GM19452 (cell line): Measurements from ENCODE around the gene ARHGEF40.
"Not testable (repeated sequence)": the region's sequence is repeated elsewhere in the genome, so short reads cannot be mapped to it uniquely, and the experiment has no call there.

Experiments
- ATAC-seq: cut with Tn5 transposase; IDR thresholded peaks from one replicate; pipeline ENCODE4 v1.9.1; 2021; ENCODE audit not compliant: unreplicated experiment

Gene ARHGEF40

DNA sequence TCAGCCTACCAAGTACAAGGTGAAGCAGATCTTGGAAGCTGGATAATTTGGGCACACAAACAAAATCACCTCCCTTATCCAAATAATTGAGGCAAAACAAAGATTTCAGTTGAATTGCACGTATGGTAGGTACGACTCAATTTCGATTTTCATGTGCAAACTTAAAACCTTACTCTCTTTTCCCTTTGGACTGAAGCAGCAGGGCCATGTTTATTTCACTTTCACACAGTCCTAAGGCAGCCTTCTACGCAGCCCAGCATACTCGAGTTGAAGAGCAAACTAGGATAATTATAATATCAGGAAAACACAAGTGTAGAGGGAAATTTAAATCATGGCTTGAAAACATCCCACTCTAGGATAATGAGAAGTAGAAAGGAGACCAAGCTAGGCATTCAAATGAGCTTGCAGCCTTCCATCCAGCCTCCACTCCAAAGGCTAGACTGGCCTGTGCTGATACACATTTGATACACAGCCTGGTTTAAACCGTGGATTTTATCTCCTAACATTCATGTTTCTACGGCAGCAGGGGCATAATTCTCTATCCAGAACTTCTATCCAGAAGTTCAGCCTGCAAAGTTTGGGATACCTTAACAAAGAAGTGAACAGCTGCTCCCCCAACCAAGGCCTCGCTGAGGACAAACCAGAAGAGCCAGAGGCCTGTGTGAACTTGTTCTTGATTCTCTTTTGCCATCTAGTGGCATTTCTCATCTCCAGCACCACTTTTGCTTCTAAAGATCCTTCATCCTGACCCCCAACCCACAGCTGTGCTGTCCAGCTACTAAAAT is 30.3 kb upstream of the ARHGEF40 start:
- ATAC-seq, result no peak

DNA sequence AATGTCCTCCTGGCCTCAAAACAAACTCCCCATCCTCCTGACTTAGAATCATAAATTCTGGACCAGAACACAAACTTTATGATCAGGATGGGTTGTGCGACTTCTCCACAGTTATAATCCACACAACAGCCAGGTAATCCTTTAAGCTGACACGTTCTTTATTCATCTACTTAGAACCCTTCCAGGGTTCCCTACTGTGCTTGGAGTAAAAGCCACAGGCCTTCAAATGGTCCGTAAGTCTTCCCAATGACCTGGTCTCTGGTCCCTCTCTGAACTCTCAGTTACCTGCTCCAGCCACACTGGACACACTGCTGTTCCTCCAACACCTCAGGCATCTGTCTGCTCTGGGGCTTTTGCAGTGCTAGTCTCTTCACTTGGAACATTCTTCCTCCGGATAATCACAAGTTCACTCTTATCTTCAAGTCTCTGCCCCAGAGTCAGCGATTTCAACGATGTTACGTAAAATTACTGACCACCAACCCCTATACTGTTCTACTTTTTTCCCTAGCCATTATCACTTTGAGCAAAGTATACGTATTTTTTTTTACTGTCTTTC is 29.7 kb upstream of the ARHGEF40 start:
- no peak for ATAC-seq

- ATAC-seq, result not testable (repeated sequence)
These were observed 29.2 kb upstream of the ARHGEF40 start for GRCh38 chr14:21040941-21041340.

DNA sequence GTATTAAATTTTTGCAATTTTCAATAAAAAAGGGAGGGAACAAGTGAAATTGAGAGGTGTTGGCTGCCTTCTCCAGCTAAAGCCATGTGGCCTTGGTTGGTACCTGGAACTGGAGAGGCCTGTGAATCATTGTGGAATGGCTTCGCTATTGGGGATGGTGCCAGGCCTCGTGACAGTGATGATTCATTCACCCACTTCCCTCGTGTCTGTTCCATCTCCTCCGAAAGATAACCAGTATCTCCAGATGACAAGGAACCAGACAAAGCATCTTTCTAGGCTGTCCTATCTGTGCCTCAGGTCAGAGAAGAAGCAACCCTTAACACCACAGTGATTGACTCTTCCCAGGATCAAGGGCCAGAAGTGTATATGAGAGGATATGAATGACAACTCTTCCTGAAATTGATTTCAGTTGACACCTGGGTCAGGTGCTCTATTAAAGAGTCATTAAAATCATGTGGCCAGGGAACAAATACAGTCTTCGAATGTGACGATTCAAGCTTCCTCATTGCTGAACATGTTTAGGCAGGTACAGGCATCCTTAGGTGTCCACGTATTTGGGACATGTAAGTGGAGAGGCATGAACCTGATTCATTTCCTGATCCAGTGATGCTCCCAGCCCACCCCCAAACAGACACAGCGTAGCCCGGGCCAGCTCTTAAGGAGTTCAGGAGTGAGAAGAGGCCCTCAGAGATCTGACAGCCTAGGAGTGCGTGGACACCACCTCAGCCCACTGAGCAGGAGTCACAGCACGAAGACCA is 28.2 kb upstream of the ARHGEF40 start, which contains the start of gene RNASE7:
Gene RNASE7, plus strand, starts transcription at position 687 of the 758 bp plus-strand sequence. CDS start 631 bp downstream, outside the sequence.
- no peak for ATAC-seq

GRCh38 chr14:21042918-21043317 is 27.2 kb upstream of the ARHGEF40 start:
- no peak for ATAC-seq

DNA sequence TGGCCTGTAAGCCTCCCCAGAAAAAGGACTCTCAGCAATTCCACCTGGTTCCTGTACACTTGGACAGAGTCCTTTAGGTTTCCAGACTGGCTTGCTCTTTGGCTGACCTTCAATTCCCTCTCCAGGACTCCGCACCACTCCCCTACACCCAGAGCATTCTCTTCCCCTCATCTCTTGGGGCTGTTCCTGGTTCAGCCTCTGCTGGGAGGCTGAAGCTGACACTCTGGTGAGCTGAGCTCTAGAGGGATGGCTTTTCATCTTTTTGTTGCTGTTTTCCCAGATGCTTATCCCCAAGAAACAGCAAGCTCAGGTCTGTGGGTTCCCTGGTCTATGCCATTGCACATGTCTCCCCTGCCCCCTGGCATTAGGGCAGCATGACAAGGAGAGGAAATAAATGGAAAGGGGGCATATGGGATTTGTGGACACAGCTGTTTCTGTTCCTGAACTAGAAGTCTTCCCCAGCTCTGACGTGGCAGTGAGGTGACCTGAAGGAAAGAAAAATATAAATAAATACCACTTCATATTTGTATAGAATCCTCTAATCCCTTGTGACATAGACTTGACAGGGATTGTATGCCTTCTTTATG is 26.6 kb upstream of the ARHGEF40 start:
- ATAC-seq, result no peak

DNA sequence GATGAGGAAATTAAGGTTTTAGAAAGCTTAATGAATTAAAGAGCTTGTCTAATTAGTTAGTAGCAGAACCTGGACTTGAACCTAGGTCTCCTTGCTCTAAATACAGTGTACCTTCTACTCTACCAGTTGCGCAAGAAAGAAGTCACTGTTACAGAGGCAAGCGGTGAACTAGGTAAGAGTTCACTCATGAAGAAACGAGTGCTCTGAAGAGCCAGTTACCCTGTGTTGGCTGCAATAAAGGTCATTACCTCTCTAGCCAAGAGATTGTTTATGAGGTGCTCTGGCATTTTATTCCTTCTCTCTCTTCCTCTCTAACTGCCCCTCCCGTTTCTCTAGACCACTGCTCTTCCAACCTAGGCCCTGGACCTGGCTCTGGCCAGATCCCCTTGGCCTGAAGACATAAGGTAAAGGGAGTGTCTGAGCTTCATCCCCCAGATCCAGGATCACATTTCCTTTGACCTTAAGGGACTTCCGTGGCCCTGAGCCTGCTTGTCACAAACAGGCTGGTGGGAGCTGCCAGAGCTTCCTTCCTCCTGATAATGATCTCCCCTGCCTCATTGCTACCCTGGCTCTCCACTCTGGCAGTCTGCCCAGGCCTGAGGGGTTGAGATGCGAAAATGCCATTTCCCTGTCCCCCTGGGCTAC is 26.0 kb upstream of the ARHGEF40 start:
- no peak for ATAC-seq

- ATAC-seq, result no peak
These were observed 22.7 kb upstream of the ARHGEF40 start for GRCh38 chr14:21047378-21047781.

- ATAC-seq, result no peak
These were observed 21.5 kb upstream of the ARHGEF40 start for GRCh38 chr14:21048638-21049037.

GRCh38 chr14:21049271-21049673 is 20.8 kb upstream of the ARHGEF40 start:
- ATAC-seq, result no peak

GRCh38 chr14:21050597-21050996 is 19.5 kb upstream of the ARHGEF40 start:
- ATAC-seq, result no peak

DNA sequence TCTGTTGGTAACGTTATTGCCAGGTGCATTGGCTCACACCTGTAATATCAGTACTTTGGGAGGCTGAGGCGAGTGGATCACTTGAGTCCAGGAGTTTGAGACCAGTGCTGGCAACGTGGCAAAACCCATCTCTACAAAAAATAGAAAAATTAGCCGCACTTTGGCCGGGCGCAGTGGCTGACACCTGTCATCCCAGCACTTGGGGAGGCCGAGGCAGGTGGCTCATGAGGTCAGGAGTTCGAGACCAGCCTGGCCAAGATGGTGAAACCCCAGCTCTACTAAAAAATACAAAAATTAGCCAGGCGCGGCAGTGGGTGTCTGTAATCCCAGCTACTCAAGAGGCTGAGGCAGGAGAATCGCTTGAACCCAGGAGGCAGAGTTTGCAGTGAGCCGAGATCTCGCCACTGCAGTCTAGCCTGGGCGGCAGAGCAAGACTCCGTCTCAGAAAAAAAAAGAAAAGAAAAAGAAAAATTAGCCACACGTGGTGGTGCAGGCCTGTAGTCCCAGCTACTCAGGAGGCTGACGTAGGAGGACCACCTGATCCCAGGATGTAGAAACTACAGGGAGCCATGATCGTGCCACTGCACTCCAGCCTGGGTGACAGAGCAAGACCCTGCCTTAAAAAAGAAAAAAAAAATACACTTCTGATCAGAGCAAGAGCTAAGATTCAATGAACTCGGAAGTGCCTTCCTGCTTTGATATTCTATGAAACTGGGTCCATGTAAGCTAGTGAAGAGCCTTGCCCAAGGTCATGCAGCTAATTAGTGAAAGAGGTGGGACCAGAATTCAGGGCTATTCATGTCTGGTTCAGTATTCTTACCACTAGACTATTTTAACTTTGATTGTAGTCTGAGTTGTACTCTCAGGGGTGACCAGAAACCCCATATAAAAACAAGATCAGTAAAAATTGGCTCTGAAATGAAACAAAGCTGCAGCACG is 16.7 kb upstream of the ARHGEF40 start:
- no peak for ATAC-seq

- no peak for ATAC-seq
These were observed 15.9 kb upstream of the ARHGEF40 start for GRCh38 chr14:21054123-21054767.

DNA sequence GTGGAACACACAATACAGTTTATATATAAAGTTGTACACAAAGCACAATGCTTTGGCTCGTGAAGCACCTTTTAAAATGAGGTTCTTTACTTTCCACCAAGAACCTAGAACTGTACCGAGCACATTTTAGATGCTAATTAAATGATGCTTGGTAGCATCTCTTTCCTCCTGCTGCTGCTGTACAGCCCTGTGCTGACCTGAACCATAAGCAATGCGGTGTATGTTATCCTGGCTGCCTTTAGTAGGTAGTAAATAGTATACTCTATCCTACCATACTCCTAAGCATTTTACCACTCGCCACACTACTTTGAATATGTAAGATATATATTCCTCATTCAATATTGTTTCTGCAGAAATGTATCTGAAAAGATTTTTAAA is 15.3 kb upstream of the ARHGEF40 start:
- no peak for ATAC-seq

DNA sequence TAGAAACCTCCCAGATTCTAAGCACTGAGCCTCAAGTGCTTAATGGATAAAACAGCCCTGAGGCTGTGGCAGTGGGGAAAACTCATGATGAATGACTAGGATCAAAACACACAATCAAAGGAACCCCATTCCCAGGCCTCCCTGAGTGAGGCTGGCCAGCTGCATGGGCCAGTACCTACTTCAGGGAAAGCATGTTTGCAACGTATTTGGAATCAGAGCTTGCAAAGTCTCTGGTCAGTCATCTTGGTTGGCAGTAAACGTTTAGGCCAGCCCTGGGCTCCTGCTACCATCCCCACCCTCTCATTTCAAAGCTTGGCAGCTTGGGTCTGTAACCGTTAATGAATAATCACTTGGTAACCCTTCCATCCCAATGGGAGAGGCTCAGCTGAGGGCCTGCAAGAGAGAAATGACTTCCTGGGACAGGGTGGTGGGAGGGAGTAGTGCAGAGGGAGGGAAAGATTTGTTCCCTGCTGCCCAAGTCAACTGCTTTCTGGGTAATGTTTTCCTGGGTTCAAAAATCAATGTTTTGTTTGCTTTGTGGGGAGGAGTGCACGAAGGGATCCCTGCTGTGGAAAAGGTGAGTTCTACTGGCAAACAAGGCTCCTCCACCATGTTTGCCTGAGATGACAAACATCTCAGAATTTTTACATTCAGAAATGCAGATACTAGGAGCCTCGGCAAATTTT is 14.5 kb upstream of the ARHGEF40 start:
- ATAC-seq, result no peak

DNA sequence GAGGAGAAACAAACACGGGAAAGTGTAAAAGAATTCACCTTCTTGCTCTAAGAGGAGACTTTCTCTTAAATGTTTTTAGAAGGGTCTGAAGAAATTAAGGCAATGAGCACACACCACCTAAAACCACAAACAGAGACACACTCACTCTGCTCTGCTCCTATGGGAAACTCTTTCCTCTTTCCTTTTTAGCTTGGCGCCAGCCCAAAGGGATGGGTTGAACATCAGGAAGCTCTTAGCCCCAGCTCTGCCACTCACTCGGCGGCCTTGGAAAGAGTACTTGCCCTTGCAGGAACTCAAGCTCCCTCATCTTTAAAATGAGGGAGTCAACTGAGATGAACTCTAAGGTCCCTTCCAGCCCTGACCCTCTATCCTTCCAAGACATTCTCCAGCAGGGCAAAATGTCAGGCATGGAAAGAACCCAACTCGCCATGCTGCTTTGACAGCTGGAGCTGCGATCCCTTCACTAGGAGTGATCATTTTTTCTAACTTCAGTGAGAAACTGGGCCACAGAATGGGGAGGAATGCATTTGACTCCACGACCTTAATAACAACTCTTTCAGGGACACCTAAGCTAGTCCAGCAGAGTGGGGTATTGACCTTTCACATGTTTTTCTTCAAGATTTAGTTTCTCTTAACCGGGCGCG is 13.5 kb upstream of the ARHGEF40 start:
- no peak for ATAC-seq

DNA sequence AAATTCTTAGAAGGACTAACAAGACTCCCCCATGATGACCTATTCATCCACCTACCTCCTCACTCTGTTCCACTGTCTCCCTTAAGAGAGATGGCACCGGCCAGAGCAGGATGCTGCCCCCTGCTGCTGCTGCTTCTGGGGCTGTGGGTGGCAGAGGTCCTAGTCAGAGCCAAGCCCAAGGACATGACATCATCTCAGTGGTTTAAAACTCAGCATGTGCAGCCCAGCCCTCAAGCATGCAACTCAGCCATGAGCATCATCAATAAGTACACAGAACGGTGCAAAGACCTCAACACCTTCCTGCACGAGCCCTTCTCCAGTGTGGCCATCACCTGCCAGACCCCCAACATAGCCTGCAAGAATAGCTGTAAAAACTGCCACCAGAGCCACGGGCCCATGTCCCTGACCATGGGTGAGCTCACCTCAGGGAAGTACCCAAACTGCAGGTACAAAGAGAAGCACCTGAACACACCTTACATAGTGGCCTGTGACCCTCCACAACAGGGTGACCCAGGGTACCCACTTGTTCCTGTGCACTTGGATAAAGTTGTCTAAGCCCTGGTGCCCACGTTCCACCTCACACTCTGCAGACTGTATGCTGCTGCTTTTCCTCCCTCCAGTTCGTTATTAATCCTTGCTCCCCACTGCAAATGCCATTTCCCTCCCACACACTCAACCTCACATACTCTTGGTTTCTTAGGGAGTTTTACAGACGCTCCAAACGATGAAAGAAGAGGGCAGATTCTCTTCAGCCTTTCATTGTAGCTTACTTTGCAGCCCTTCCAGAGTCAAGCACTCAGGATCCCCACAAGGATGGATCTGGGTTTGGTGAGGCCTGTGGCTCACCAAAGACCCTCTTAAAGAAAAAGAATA is 12.1 kb upstream of the ARHGEF40 start, which contains the start of gene RNASE8:
Gene RNASE8, plus strand, starts transcription at position 20 of the 873 bp plus-strand sequence. Its CDS starts 71 bp downstream, at position 91.
- no peak for ATAC-seq
